GOT3 (cell line): ENCODE measurements around the gene KHNYN.

ENCODE experiments used
- DNase-seq: peaks from one replicate; lab custom pipeline; 2025; ENCODE audit warnings: mixed read lengths; lab: John Stamatoyannopoulos, UW

Gene KHNYN

GRCh38 chr14:24401810-24402702 lies 27.7 kb upstream of the KHNYN start:
- no peak for DNase-seq

GRCh38 chr14:24403294-24403998 lies 26.3 kb upstream of the KHNYN start:
- DNase-seq, result no peak

DNA sequence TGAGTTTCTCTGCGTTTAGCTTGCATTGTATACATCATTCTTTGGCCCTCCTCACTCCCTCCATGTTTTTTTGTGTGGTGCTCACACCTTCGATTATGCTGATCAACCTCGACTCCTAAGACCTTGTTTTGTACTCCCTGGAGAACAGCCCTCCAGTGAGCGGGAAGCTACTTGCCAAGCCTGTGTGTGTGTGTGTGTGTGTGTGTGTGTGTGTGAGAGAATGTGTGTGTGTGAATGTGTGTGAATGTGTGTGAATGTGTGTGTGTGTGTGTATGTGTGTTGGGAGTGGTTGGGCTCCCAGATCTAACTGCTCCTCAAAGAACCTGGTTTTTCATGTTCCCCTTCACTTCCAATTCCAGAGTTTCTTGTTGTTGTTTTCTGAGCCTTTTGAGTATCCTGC lies 24.9 kb upstream of the KHNYN start:
- DNase-seq, result no peak

DNA sequence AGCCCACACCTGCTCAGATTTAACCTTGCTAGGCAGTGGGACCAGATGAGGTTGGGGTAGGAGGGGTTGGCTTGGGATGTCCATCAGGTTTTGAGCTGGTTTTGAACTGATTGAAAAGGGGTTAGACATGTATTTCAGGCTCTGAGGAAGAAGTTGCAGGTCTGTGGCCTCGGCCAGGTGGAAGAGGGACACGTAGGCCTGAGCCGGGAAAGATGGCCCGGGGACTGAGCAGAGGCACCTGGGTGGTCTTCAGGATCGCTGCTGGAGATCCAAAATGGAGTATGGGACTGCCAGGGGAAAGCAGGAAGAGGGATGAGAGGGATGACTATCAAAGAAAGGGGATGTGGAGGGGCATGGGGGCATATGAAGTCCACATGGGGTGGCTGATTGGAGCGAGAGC lies 23.3 kb upstream of the KHNYN start:
- no peak for DNase-seq

DNA sequence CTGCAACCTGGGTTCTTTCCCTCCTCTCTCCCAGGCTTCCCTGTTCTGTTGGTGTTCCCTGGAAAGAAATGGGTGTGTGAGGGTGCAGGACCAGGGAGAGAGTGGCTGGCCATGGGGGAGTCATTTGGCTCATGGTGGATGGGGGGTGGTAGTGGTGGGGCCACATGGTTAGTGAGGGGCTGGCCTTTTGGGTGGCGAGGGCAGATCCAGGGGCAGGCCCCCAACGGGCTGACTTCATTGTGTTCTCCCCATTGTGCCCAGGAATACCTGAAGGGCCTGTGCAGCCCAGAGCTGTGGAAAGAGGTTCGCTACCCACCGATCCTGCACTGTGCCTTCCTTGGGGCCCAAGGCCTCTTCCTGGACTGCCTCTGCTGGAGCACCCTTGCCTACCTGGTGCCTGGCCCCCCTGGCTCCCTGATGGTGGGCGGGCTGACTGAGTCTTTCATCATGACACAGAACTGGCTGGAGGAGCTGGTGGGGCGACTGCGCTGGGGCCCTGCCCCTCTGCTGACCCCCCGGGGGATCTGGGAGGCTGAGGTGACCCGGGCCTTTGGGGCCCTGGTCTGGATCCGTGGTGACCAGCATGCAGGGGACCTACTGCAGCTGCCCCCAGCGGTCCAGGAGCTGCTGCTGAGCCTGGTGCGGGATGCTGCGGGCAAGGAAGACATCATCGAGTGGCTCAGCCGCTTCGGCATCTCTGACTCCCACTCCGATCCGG lies 22.0 kb upstream of the KHNYN start:
- no peak for DNase-seq

GRCh38 chr14:24408764-24409163 lies 21.0 kb upstream of the KHNYN start:
- DNase-seq, result no peak

DNA sequence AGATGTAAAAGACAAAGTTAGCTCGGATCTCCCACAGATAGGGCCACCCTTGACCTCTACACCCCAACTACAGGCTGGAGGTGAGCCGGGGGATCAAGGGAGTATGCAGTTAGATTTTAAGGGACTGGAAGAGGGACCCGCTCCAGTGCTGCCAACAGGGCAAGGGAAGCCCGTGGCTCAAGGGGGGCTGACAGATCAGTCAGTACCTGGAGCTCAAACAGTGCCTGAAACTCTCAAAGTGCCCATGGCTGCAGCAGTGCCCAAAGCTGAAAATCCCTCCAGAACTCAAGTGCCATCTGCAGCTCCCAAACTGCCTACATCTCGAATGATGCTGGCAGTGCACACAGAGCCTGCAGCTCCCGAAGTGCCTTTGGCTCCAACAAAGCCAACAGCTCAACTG lies 20.6 kb upstream of the KHNYN start:
- no peak for DNase-seq

- no peak for DNase-seq
Observed at GRCh38 chr14:24409956-24410355, 19.8 kb upstream of the KHNYN start.

GRCh38 chr14:24411443-24412389 lies 18.0 kb upstream of the KHNYN start:
- no peak for DNase-seq

GRCh38 chr14:24414077-24414476 lies 15.7 kb upstream of the KHNYN start:
- no peak for DNase-seq

- DNase-seq, result no peak
Observed at GRCh38 chr14:24414732-24415420, 14.9 kb upstream of the KHNYN start.

DNA sequence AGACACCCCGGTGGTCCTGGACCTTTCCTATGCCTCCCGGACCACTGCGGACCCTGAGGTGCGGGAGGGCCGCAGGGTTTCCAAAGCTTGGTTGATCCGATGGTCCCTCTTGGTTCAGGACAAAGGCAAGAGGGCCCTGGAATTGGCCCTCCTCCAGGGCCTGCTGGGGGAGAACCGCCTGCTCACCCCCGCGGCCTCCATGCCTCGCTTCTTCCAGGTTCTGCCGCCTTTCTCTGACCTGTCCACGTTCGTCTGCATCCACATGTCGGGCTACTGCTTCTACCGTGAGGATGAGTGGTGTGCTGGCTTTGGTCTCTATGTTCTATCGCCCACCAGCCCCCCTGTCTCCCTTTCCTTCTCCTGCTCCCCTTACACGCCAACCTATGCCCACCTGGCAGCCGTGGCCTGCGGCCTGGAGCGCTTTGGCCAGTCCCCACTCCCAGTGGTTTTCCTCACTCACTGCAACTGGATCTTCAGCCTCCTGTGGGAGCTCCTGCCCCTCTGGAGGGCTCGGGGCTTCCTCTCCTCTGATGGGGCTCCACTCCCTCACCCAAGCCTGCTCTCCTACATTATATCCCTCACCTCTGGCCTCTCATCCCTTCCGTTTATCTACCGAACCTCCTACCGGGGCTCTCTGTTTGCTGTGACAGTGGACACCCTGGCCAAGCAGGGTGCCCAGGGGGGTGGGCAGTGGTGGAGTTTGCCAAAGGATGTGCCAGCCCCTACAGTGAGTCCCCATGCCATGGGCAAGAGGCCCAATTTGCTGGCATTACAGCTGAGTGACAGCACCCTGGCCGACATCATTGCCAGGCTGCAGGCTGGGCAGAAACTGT lies 14.1 kb upstream of the KHNYN start:
- no peak for DNase-seq

- DNase-seq, result no peak
Observed at GRCh38 chr14:24416254-24416931, 13.4 kb upstream of the KHNYN start.

- DNase-seq, result no peak
Observed at GRCh38 chr14:24416932-24417619, 12.7 kb upstream of the KHNYN start.

GRCh38 chr14:24417832-24418491 lies 11.8 kb upstream of the KHNYN start:
- DNase-seq, result no peak

GRCh38 chr14:24418492-24418873 lies 11.3 kb upstream of the KHNYN start:
- DNase-seq, result no peak

DNA sequence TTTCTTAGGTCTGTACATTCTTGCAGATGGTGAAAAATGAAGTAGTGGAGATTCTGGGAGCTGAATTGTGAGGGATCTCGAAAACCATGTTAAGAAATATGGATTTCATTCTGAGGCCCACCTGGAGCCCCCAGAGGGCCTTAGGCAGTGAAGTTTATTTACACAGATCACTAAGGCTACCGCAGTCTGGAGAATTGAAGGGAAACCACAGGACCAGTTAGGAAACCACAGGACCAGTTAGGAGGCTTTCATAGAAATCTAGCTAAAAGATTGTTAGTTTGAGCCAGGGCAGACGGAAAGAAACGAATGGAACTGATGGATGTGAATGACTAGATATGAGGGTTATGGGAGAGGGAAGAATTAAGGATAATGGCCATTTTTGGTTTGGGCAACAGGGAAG lies 7.5 kb upstream of the KHNYN start:
- no peak for DNase-seq
